ENCODE measurements around the gene KRTAP21-1. TPM values are rescaled to one million over a fixed set of nuclear protein-coding genes. Genes with fewer than 3 reads are reported as not detected.
"Not testable (repeated sequence)": the region's sequence is repeated elsewhere in the genome, so short reads cannot be mapped to it uniquely, and the experiment has no call there.

Gene KRTAP21-1
- polyA plus RNA-seq (not detected in 3 replicates), polyA minus RNA-seq (not detected in 3 replicates)
- not detected for polyA plus RNA-seq (2011; ENCODE audit: low read depth)
- not detected in 2 replicates for polyA plus RNA-seq (2011; cell fraction: cytosol; rRNA removed)
- polyA plus RNA-seq (2011; cell fraction: nucleus; rRNA removed): not detected in 2 replicates
- polyA plus RNA-seq (2012; ENCODE audit: low replicate concordance): not detected in 2 replicates
- polyA minus RNA-seq (2011; cell fraction: cytosol; rRNA and poly(A)+ RNA removed): not detected
- not detected in 2 replicates for polyA minus RNA-seq (2011; cell fraction: nucleus; rRNA and poly(A)+ RNA removed)

DNA sequence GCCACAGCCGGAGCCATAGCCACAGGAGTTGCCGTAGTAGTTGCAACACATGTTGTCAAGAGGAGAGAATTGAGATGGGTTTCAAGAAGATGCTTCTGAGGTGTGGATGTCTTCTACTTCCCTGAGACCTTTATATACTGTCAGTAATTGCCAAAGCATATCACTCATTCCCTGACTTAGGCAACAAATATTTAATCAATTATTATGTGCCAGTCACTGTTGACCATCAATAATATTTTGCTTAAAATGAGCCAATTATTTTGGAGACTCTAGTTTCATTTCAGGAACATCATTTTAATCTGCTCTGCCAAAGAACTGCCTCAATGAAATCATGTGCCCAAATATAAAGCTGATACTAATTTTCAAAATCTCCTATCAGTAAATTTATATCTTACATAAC lies at the start of gene KRTAP21-1:
KRTAP21-1 (minus strand) TSS at position 101 of the 400 bp plus-strand sequence; CDS start at position 51, 50 bp downstream.
- H3K4me1 ChIP-seq (ENCODE audit: control insufficient read depth, extremely low read depth, insufficient read depth, low read length); H4K20me1 ChIP-seq (ENCODE audit: control insufficient read depth, extremely low read depth, insufficient read depth, low read length); H3K9me3 ChIP-seq (ENCODE audit: control insufficient read depth, low read depth, low read length); H3K79me2 ChIP-seq (ENCODE audit: control insufficient read depth, insufficient read depth, low read length); DNase-seq (ENCODE audit: low read depth, low spot score); H3K9ac ChIP-seq (ENCODE audit: control insufficient read depth, extremely low read depth, insufficient read depth, low read length); dilution Hi-C loops (cut with MboI; ENCODE audit: extremely low pct_ligation_motif_present, low sequenced_read_pairs); H2AFZ ChIP-seq (ENCODE audit: control insufficient read depth, low read length); H3K27ac ChIP-seq (ENCODE audit: control insufficient read depth, insufficient read depth, low read length); H3K9me1 ChIP-seq (ENCODE audit: control insufficient read depth, extremely low read depth, insufficient read depth, low read length); H3K4me3 ChIP-seq (ENCODE audit: control insufficient read depth in 2 of 3, extremely low read depth in 1 of 3, insufficient read depth in 2 of 3, low read depth in 1 of 3, low read length in 3 of 3); H3K27me3 ChIP-seq (ENCODE audit: control insufficient read depth, extremely low read depth, insufficient read depth, low read length); H3K36me3 ChIP-seq (ENCODE audit: control insufficient read depth in 2 of 2, extremely low read depth in 1 of 2, insufficient read depth in 2 of 2, low read length in 2 of 2); FAIRE-seq; H3K4me2 ChIP-seq (ENCODE audit: control insufficient read depth, extremely low read depth, insufficient read depth, low read depth, low read length): not testable (repeated sequence)

DNA sequence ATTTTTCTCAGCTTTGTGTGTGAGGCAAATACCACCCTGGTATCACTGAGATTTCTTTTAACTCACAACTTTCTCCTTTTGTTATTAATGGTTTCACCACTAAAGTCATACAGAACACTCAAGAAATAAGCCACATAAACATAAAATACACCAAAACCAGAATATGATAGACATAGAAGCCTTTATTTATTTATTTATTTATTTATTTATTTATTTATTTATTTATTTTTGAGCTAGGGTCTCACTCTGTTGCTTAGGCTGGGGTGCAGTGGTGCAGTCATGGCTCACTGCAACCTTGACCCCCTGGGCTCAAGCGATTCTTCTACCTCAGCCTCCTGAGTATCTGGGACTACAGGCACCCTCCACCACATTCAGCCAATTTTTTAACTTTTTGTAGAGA lies 45.4 kb upstream of the KRTAP21-1 start:
- H3K4me1 ChIP-seq (ENCODE audit: control insufficient read depth, extremely low read depth, insufficient read depth, low read length): no peaks in the 10 kb centered on the region
- H3K4me2 ChIP-seq (ENCODE audit: control insufficient read depth, extremely low read depth, insufficient read depth, low read depth, low read length): no peak overlapping the region
- H3K4me3 ChIP-seq (ENCODE audit: control insufficient read depth in 2 of 3, extremely low read depth in 1 of 3, insufficient read depth in 2 of 3, low read depth in 1 of 3, low read length in 3 of 3): no peak overlapping the region
- H3K27me3 ChIP-seq (ENCODE audit: control insufficient read depth, extremely low read depth, insufficient read depth, low read length): no peaks in the 10 kb centered on the region
- DNase-seq (ENCODE audit: low read depth, low spot score) (no peak), FAIRE-seq (no peak)
- H3K9ac ChIP-seq (ENCODE audit: control insufficient read depth, extremely low read depth, insufficient read depth, low read length): no peak overlapping the region
- no peak overlapping the region for H2AFZ ChIP-seq (ENCODE audit: control insufficient read depth, low read length)
- dilution Hi-C loops (cut with MboI; ENCODE audit: extremely low pct_ligation_motif_present, low sequenced_read_pairs): no loop called here
- no peaks in the 10 kb centered on the region for H3K36me3 ChIP-seq (ENCODE audit: control insufficient read depth in 2 of 2, extremely low read depth in 1 of 2, insufficient read depth in 2 of 2, low read length in 2 of 2)
- no peaks in the 10 kb centered on the region for H3K79me2 ChIP-seq (ENCODE audit: control insufficient read depth, insufficient read depth, low read length)
- TF ChIP-seq EZH2 (IDR thresholded peaks at IDR 0.05; ENCODE audit: low read length): no peak
- H3K9me1 ChIP-seq (ENCODE audit: control insufficient read depth, extremely low read depth, insufficient read depth, low read length): no peaks in the 10 kb centered on the region
- no peaks in the 10 kb centered on the region for H4K20me1 ChIP-seq (ENCODE audit: control insufficient read depth, extremely low read depth, insufficient read depth, low read length)
- no peaks in the 10 kb centered on the region for H3K9me3 ChIP-seq (ENCODE audit: control insufficient read depth, low read depth, low read length)
- no peak overlapping the region for H3K27ac ChIP-seq (ENCODE audit: control insufficient read depth, insufficient read depth, low read length)

DNA sequence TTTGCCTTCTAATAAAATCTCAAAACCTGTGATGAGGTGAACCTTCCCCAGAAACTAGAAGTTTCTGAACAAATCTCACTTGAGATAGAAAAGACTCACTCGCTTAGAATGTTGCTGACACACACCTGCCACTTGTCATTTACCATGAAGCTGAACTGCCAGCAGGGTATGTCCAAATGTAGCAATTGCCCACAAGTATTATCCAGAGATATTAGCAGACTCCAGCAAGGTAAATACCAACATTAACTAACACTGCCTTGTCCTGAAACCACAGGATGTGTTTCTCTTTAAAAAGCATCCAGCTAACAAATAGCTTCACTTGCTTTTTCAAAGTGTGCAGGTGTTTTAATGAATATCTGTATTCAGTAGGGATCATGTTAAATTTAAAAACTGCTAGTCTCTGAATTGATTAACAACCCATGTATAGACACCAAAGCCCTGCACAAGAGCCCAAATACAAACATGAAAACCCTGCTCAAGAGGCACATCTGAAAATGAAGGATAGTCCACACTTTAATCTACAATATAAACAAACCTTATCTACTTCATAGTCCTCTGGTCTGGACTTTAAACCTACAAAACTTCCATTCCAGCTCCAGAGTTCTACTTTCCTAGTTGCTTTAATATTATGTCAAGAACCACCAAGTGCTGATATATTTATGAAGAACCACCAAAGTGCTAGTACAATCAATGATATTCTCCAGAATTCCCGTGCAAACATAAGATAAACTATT lies 38.5 kb upstream of the KRTAP21-1 start:
- no peak for TF ChIP-seq CTCF (optimal IDR thresholded peaks at IDR 0.05 in 1 of 3, IDR thresholded peaks at IDR 0.05 in 1 of 3, conservative IDR thresholded peaks at IDR 0.05 in 1 of 3; ENCODE audit: extremely low read depth in 1 of 3, insufficient read depth in 2 of 3, low read length in 3 of 3)
- TF ChIP-seq EZH2 (IDR thresholded peaks at IDR 0.05; ENCODE audit: low read length): no peak
- no peak overlapping the region for H3K4me3 ChIP-seq (ENCODE audit: control insufficient read depth in 2 of 3, extremely low read depth in 1 of 3, insufficient read depth in 2 of 3, low read depth in 1 of 3, low read length in 3 of 3)
- no peaks in the 10 kb centered on the region for H4K20me1 ChIP-seq (ENCODE audit: control insufficient read depth, extremely low read depth, insufficient read depth, low read length)
- H3K9ac ChIP-seq (ENCODE audit: control insufficient read depth, extremely low read depth, insufficient read depth, low read length): no peak overlapping the region
- H2AFZ ChIP-seq (ENCODE audit: control insufficient read depth, low read length): no peak overlapping the region
- H3K27ac ChIP-seq (ENCODE audit: control insufficient read depth, insufficient read depth, low read length): no peak overlapping the region
- no peak overlapping the region for H3K4me2 ChIP-seq (ENCODE audit: control insufficient read depth, extremely low read depth, insufficient read depth, low read depth, low read length)
- H3K4me1 ChIP-seq (ENCODE audit: control insufficient read depth, extremely low read depth, insufficient read depth, low read length): no peaks in the 10 kb centered on the region
- FAIRE-seq (no peak), DNase-seq (ENCODE audit: low read depth, low spot score) (no peak)
- H3K9me1 ChIP-seq (ENCODE audit: control insufficient read depth, extremely low read depth, insufficient read depth, low read length): no peaks in the 10 kb centered on the region
- dilution Hi-C loops (cut with MboI; ENCODE audit: extremely low pct_ligation_motif_present, low sequenced_read_pairs): no loop called here
- no peaks in the 10 kb centered on the region for H3K9me3 ChIP-seq (ENCODE audit: control insufficient read depth, low read depth, low read length)
- H3K36me3 ChIP-seq (ENCODE audit: control insufficient read depth in 2 of 2, extremely low read depth in 1 of 2, insufficient read depth in 2 of 2, low read length in 2 of 2): no peaks in the 10 kb centered on the region
- no peaks in the 10 kb centered on the region for H3K27me3 ChIP-seq (ENCODE audit: control insufficient read depth, extremely low read depth, insufficient read depth, low read length)
- H3K79me2 ChIP-seq (ENCODE audit: control insufficient read depth, insufficient read depth, low read length): no peaks in the 10 kb centered on the region
